Right ventricle myocardium superior (tissue), 1 donor: ENCODE measurements around the gene MYO18B. TPM values are rescaled to one million over a fixed set of nuclear protein-coding genes. Genes with fewer than 3 reads are reported as not detected.
"Not testable (repeated sequence)": the region's sequence is repeated elsewhere in the genome, so short reads cannot be mapped to it uniquely, and the experiment has no call there.

Experiments
- ATAC-seq: fragments of 200-7000 bp; cut with Tn5 transposase; one replicate; pipeline ENCODE4 v1.9.1; 2020; ENCODE audit warnings: mild to moderate bottlenecking; ENCODE audit not compliant: poor library complexity
- DNase-seq: peaks from one replicate; pipeline ENCODE4 v3.0.0-alpha.2; 2020
- intact Hi-C: fragments of 100-400 bp; cut with DNase I; formaldehyde crosslinking; loops from one replicate; pipeline ENCODE4 v1.11.2; 2022
- total RNA-seq: library from RNA; stranded (reverse); fragmentation: NEBNext Ultra II Directional; extraction: Animal tissue kit (Norgen Biotek cat#: 25700); gene quantifications from one replicate; pipeline ENCODE4 v1.2.1, GENCODE V29; 2021
- donor health status: DM: no; HTN: yes; CAD: no; lungs with severe emphysema.

MYO18B gene
- total RNA-seq, 1 donor from 2014 or later, result 114 TPM

DNA sequence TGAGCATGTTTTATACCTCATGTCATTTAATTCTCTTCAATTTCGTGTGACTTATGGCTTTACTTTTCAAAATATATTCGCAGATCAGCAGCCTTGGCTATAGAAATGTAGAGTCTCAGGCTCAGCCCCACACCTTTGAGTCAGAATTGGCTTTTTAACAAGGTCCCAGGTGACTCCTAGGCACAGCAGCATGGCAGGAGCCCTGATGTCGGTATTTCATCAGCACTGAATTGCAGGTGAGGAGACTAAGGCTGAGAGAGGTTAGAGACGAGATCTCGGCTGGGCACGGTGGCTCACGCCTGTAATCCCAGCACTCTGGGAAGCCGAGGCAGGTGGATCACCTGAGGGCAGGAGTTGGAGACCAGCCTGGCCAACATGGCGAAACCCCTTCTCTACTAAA lies 230.4 kb downstream of the MYO18B start:
- intact Hi-C loops, result no loop called here
- ATAC-seq (no peak), DNase-seq (no peak)

DNA sequence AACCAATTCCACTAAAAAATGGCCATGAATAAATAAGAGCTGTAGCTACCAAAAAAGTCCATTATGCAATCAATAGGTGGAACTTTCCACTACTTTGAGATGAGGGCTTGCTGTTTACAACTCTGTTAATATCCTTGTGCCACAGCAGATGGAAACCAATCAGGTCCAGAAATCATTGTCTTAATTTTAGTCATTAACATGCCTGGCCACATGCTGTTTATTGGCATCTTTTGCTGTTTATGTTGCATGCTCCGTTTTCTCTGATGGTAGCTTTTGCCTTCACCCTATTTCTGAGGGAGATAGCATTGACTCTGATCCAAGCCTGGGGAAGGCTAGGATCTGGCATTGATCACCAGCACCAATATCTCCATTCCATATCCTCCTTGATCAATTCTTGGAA lies 234.4 kb downstream of the MYO18B start:
- intact Hi-C loops, result no loop called here
- no peak for ATAC-seq
- no peak for DNase-seq

DNA sequence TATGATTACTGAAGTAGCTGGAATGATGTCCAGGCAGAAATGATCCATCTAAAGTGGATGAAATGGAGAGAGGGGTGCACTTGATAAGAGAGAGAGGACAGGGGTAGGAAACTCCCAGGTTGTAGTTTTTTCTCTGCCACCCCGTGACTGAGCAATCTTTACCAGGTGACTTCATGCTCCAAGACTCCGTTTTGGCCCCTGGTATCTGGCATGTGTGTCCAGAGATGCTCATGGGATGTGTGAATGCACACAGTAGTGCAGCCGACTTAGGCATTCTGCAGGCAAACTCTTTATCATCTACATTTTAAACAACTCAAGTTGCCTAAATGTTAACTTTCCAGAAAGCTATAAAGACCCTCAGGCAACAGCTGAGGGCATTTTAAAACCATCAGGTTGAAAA lies 238.0 kb downstream of the MYO18B start:
- ATAC-seq (no peak), DNase-seq (no peak)
- intact Hi-C loops, result no loop called here

DNA sequence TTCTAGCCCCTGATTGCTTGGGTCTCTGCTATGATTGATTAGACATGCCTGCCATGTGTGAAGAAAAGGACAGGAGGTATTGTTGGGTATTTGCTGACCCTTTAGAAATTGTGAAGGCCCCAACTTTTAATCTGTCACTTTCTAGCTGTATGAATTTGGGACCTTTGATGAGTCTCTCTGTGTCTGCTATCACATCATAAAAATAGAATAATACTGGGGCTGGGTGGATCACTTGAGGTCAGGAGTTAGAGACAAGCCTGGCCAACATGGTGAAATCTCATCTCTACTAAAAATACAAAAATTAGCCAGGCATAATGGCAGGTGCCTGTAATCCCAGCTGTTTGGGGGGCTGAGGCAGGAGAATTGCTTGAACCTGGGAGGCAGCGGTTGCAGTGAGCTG lies 242.9 kb downstream of the MYO18B start:
- DNase-seq, intact Hi-C loops: not testable (repeated sequence)
- ATAC-seq, result peak; percentile 62

DNA sequence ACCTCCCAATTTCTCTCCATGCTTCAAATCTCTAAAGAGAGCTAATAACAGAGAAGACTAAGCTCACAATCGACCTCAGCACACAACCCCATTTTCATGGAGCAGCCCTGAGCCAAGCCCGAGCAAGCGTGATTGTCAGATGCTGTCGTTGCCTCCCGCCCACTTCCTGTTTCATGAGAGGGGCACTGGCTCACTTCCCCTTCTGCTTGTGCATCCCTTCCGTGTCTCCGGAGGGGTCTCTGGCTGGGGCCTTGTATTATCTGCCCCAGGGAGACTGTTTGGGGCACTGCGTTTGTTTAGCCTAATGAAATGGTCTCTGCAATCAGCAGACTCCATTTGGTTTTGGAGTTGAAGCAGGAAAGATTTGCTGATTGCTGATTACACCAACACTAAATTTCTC lies 246.0 kb downstream of the MYO18B start:
- no peak for DNase-seq
- no peak for ATAC-seq
- intact Hi-C loops, result no loop called here

DNA sequence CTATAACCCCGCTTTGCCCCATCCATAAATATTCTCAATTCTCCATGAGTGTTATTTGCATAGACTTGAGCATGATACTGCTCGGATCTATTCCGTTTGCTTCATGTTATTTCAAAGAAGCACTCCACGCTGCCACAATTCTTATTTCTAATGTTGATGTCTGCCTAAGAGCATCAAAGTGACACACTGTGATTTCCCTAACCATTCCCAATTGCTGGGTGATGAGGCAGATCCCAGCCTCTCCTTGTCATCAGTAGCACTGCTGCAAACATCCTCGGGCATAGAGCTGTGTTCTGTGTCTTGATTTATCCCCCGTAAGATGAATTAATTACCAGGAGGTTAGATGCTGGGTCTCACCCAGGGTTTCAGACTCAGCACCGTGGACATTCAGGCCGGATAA lies 249.0 kb downstream of the MYO18B start:
- ATAC-seq, result no peak
- no peak for DNase-seq
- intact Hi-C loops, result no loop called here

DNA sequence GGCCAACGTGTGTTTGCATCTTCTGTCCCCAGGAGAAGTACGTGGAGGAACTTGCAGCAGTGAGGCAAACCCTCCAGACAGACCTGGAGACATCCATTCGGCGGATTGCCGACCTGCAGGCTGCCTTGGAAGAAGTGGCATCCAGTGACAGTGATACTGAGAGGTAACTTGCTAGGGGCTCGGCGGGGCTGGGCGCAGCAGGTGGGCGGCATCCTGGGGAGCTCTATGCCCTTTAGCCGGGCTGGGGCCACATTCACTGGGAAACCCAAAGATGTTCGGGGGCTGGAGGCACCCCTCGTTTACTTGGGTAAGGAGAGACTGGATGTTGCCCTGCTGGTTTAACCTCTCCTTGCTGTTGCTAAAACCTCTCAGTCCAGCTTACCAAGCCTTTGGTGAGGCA lies 250.3 kb downstream of the MYO18B start:
- intact Hi-C loops, result no loop called here
- DNase-seq, result no peak
- ATAC-seq, result no peak

DNA sequence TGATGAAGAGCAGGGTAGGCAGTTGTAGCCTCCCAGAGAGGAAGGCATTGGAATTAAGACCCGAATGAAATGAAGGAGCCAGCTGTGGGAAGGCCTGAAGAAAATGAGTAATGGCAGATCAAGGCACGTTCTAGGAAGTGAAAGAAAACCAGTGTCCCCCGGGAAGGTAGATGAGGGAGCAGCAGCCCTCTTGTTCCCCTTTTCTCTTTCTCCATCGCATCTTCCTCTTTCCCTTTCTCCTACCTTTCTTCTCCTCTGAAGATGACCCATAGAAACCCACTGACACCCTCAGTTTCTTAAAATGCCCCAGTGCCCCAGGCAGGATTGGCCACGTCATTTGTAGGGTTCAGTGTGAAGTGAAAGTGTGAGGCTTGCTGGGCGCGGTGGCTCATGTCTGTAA lies 254.7 kb downstream of the MYO18B start:
- ATAC-seq (no peak), DNase-seq (no peak)
- intact Hi-C loops, result no loop called here

DNA sequence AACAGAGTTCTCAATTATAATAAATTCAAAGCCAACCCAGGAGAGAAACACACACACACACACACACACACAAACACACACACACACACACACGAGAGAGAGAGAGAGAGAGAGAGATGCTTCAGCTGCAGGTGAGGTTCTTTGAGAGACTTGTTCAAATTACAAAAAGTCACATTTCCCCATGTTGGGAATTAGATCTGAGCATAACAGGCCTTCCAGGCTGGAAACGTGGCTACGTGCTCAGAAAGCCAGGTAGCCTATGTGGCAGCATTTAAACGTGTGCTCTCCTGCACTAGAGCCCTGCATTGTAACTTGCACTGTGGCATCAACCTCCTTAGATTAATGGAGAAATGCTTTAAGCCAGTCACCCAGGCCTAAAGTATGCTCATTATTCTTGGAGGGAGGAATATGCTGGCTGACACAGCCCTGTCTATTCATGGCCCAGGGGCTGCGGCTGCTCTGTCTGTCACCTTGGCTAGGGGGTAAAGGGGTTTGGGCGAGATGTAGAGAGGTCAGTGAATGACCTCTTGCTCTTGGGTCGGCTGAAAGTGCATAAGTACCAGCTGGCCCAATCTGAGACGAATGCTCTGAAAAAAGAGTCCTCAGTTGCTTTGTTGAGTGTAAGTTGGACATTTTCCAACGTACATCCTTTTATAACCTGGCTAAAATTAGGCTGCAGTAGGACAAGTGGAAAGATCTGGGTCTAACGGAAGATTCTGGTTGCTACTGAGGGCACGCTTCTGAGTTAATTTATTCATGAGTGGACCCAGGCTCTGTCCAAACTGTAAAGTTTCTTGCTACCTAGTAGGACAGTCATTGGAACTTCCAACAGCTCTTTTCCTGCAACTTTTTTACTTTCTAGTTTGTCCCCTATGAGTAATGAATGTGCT lies 256.1 kb downstream of the MYO18B start:
- ATAC-seq, result peak; percentile 84
- intact Hi-C loops, result no loop called here
- no peak for DNase-seq

DNA sequence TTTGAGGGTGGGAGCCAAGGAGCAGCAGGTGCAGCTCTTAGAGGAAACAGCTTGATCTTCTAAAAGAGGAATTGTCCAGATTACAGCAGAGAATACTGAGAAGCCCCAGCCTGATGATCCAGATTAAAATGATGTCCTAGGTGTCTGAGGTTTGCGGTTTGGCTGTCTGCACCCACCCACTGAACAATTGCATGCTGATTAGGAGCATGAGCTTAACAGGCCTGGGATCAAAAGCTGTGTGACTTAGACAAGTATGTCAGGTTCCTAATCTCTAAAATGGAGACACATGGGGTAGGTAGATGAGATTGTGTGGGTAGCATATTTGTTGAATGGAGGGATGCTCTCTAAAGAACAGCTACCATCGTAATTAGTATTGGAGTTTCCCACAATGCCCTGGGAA lies 260.5 kb downstream of the MYO18B start:
- intact Hi-C loops, result no loop called here
- ATAC-seq, result no peak
- DNase-seq, result no peak

DNA sequence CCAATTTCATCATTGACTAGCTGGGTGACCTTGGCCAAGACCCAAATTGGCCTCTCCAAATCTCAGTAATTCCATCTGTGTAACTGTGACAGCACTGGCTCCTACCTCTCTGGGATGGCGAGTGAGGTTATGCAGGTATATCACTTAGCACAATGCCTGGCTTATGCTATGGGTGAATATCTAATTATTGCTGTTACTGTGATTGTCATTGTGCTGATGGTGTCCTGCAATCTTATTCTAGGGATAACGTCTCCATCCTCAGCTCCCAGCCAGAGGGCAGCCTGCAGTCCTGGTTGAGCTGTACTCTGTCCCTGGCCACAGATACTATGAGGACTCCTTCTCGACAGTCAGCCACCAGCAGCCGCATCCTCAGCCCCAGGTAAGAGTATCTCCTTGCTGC lies 262.5 kb downstream of the MYO18B start:
- DNase-seq, result no peak
- intact Hi-C loops, result no loop called here
- no peak for ATAC-seq

DNA sequence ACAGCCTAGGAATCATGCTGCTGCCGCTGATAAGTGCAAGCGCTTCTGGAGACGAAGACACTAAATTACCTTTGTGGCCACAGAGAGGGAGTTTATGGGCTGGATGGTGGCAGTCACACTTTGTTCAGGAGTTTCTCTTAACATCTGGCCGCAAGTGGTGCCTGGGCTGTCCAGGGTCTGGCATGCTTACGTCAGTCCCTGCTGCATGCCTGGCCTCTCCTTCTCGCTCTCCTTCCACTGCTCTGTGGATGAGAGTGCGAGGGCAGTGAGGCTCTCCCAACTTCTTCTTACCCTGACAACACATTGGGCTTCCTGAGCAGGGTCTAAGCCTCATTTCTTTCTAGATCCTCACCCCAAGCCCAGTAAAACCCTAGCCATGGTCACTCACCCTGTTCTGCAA lies 266.6 kb downstream of the MYO18B start:
- DNase-seq, result no peak
- intact Hi-C loops, result no loop called here
- ATAC-seq, result peak; percentile 59

DNA sequence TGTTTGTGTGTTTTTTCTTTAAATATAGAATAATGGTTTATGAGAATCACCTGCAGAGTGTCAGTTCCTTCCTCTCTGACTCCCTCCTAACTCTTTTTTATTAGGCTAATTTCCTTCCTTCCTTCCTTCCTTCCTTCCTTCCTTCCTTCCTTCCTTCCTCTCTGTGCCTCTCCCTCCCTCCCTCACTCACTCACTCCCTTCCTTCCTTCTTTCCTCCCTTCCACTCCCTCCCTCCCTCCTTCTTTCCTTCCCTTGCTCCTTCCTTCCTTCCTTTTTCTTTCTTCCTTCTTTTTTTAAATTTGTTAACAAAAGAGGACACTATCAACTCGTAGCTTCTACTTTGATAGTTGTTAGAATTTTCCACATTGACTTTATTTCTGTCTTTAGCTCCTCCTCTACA lies 274.9 kb downstream of the MYO18B start:
- no peak for DNase-seq
- no peak for ATAC-seq
- intact Hi-C loops, result no loop called here

DNA sequence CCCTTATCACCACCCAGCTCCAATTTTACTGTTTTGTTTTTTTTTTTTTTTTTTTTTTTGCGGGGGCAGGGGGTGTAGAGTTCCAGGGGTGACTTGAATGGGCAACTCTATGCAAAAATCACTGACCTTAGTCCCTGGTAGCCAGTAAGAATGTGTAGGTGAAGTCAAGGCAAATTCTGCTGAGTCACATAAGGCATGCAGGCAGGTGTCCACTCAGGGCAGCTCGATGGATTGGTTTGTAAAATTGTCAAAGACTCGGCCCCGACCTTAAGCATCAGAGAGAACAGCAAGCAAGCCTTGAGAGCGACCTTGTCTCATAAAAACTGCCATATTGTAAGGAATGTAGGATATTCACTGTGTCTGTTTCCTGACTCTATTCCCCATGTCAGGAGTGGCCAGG lies 275.9 kb downstream of the MYO18B start:
- intact Hi-C loops, result no loop called here
- DNase-seq, result no peak
- no peak for ATAC-seq

DNA sequence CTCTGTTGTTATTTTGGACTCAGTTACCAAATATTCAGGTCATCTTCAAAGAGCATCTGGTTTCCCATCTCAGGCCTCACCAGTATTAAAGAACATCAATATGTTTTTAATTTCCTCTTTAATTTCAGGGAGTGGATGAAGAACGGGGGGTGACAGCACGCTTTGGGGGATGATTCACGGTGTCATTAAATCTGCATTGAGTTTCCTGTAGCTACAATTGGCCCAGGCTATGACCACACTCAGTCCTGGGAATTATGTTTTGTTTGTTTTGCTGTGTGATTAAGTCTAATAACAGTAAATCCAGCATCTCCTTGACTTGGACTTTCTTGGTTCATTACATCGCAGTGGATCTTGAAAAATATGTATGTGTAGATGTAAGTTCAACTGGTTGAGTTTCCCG lies 277.6 kb downstream of the MYO18B start:
- intact Hi-C loops, result no loop called here
- DNase-seq, result no peak
- ATAC-seq, result no peak

DNA sequence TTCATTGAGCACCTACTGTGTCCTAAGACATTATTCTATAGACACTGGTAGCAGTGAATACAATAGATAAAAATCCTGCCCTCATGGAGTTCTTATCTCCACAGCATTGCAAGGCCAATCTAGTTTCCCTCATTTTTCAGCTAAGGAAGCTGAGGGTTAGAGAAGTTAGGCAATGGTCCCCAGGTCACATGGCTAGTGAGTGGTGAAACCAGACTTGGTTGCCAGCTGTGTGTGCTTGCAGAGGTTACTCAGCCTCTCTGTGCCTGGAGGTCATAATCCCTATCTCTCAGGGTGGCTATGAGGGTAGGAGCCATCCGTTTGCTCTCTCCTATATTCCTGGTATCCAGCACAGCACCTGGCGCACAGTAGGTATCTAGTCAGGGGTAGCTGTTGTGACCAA lies 279.5 kb downstream of the MYO18B start:
- DNase-seq (no peak), ATAC-seq (no peak)
- intact Hi-C loops, result no loop called here

DNA sequence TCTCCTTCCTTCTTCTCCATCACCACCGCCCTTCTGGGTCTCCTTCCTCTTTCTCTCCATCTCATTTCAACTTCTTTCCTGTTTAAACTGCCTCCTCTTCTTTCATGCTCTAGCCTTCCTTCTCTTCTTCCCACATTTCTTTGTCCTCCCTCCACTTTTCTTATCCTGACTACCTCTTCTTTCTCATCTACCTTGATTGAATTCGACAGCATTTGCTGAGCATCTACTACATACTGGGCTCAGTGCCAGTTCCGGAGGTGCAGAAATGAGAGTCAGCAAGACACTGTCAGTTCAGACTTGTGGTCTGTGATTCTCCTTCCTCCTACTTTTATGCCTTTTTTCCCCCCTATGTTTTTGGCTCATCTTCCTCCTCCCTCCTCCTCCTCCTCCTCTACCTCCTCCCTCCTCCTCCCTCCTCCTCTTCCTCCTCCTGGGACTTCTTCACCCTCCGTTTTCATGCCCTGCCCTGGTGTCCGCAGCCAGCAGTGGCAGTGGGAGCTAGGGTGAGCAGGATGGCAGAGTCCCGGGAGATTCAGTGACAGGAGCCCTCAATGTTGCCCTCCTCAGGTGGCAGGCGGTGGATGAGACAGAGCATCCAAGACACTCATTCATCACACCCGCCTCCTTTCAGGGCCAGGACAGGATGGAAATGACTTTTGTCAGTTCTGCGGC lies 281.3 kb downstream of the MYO18B start:
- intact Hi-C loops, result no loop called here
- ATAC-seq, result no peak
- DNase-seq, result no peak

DNA sequence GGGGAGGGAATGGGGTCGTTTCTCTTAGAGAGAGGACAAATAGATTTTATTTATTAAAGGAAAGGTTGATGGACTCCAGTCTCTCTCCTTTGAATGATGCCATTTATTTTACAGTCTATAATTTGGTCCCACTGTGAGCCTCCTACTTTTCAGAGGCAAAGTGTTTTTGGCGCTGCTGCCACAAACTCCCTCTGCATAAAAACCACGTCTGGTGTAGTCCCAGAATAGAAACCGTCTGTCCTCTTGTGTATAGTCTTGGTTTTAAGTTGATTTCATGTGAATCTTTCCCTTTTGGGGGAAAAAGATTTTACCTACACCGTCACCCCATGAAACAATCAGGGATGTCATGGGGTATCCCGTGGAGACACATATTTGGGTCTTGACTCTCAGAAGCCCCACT lies 283.6 kb downstream of the MYO18B start:
- DNase-seq, result no peak
- no peak for ATAC-seq
- intact Hi-C loops, result no loop called here

DNA sequence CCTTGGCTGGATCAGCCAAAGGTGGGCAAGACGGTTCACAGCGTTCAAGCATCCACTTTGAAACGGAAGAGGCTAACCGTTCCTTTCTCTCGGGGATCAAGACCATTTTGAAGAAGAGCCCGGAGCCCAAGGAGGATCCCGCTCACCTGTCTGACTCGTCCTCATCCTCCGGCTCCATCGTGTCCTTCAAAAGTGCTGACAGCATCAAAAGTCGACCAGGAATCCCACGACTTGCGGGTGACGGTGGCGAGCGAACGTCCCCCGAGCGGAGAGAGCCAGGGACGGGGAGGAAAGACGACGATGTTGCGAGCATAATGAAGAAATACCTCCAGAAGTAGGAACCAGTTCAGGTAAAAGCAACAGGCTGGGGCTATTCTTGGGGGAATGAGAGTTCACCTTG lies 285.4 kb downstream of the MYO18B start:
- intact Hi-C loops, result no loop called here
- DNase-seq (no peak), ATAC-seq (no peak)

DNA sequence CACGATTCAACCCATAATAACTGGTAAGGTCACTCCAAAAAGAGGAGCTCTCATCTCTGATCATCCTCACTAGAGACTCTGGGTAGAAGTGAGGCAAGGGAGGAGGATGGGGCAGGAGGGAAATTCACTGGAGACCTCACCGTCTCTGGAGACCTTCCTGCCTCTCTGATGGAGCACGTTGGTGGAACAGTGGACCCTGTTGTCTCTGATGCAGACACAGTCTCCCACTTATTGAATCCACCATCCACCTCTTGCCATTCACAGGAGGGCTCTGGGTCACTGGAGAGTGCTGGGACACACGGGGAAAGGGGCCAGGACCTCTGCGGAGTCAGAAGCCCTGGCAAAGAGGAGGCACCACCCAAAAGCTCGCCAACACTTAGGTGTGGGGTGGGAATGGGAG lies 289.7 kb downstream of the MYO18B start:
- ATAC-seq, result no peak
- DNase-seq, result no peak
- intact Hi-C loops, result no loop called here
